HG03469 (cell line): Measurements from ENCODE around the gene CRABP2.

ENCODE experiments used
- ATAC-seq: cut with Tn5 transposase; IDR thresholded peaks from one replicate; pipeline ENCODE4 v1.9.1; 2021; ENCODE audit warnings: mild to moderate bottlenecking, moderate library complexity, moderate number of reproducible peaks; ENCODE audit not compliant: unreplicated experiment

The CRABP2 gene

DNA sequence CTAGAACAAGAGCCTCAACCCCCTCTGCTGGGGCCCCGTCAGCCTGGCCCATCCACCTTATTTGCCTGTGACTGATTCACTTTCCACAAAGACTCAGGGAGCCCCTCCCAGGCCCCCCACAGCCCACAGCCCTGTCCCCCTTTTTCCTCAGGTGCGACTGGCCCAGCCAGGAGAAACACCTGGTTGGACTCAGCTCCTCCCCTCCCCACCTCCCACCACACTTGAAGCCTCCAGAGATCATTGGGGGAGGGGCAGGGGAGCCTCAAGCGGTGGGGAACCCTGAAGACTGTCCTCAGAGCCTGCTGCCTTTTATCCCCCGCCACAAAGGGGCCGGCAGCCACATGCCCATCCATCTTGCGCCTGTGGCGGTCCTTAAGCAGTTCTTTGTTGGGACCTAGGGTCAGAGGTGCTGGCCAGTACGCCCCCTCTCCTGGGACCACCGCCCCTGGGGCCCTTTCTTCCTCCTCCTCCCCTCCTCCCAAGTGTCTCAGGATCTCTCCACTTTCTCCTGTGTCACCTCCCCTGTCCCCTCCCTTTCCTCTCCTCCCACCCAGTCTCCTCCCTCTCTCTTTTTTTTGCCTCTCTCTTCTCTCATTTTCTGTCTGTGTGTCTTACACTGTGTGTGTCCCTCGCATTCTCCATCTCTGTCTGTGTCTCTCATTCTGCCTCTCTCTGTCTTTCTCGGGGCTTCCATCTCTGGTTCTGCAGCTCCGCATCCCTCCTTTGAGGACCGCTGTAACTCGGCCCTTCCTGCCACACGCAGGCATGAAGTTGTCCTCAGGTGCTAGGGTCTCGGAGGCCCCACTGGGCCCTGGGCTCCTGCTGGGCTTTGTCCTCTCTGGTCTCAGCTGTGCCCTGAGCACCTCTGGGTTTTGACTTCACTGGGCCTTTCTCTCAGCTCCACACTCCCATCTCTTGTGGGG, 12.2 kb downstream of the CRABP2 start:
- ATAC-seq = no peak

DNA sequence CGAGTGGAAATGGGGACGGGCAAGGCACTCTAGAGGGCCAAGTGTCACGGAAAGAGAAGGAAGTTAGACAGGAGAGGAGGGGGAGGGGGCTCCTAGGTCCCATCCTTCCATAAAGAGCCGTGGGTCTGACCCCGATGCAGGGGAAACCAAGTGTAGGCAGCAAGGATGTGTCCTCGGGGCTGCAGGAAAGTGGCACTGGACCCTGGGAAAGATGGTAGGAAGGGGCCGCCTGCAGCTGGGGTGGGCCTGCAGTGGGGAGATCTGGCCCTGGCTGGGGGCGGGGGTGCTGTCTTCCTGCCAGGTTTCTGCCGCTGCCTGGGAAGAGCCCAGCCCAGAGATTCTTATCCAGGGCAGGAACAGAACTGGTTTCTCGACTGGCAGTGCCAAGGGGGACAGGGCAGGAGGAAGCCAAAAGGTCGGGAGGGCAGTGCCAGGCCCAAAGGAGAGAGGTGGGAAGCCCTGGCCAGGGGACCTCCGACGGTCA, 12.9 kb downstream of the CRABP2 start:
- ATAC-seq = no peak

DNA sequence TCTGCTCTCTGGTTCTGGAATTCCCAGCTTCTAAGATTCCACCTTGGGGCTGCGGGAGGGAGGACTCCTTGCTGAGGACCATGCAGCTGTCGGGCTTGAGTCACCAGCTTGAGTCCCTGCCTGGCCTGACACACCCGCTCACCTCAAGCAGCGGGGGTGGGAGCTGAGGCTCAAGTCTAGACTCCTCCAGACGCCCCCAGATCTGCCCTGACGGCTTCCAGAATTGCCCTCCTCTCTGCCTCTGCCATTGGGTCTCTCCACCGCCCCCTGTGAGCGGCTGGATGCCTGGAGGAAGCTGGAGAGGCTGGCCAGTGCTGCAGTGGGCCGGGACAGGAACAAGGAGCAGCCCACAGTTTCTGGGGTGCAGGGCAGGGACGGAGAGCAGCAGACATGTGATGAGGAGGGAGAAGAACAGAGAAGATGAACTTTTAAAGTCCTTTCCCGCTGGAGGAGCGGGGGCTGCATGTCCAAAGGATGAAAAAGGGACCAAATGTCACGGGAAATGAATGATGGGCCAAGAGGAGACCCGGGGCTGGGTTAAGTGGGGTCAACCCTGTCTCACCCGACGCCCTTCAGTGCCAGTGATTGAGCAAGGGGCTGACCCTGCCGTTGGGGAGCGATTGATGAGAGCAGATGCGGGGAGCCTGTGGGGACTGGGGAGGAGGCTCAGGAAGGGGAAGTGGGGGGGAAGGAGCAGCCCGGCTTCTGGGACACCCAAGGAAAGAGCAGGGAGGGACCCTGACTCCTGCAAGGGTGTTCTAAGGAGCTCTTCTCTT, 13.5 kb downstream of the CRABP2 start:
- no peak for ATAC-seq

DNA sequence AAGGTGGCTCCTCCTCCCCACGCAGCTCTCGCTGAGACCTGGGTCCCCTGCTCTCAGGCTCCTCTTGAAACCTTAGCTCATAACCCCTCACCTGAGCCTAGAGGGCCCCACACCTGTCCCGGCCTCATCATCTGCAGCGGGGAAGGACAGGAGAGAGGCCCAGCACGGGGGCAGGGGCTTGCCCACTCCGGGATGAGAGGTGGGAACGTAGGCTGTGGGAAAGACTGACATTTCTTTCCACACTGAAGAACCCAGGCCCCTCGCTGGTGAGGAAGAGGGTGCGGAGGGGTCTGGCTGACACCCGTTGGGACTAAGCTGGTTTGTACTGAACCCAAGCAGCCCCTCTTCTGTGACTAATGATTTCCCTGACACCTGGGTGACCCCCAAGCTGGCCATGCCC, 14.2 kb downstream of the CRABP2 start:
- ATAC-seq = no peak

DNA sequence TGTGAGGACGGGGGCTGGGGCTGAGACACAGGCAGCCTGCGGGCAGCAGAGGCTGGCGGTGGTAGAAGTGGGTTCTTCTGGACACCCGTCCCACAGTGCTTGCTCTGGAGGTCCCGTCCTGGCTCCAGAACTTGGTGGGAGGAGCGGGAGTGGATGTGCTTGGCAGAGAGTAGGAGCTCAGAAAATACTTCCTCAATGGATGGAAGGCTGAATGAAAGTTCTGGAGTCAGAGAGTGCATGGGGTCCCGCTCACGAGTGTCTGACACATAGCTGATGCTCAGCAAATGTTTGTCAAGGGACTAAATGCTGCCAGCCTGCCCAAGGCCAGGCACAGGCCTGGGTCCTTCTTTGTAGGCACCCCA, 14.7 kb downstream of the CRABP2 start:
- no peak for ATAC-seq

DNA sequence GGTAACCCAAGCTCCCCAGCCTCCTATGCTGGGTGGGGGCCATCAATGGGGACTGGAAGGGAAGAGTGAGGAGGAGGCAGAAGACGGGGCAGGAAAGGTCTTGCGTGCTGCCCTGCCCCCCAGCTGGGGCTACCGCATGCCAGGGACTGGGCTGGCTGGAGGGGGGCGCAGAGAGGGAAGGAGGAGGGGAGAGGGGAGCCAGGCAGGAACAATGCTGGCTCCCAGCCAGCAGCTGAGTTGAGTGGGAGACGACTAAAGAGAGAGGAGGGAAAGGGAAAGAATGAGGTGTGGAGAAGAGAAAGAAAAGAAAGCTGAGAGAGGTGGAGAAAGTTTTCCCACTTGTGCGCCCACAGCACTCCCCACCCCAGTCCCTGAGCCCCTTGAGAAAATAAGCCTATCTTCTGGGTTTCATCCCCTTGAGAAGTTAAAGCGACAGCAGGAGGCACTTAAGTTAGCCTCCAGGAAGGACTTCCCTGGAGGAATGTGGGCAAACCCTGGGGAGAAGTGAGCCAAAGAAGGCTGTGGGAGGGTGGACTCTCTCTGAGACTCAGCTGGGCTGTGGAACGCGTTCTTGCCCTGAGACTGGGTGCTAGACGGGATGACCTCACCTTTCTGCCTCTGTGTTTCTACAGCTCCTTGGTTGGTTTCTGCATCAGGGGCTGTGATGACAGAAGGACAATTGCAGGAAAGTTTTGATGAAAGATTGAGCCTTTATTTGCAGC, 15.3 kb downstream of the CRABP2 start:
- ATAC-seq = no peak

DNA sequence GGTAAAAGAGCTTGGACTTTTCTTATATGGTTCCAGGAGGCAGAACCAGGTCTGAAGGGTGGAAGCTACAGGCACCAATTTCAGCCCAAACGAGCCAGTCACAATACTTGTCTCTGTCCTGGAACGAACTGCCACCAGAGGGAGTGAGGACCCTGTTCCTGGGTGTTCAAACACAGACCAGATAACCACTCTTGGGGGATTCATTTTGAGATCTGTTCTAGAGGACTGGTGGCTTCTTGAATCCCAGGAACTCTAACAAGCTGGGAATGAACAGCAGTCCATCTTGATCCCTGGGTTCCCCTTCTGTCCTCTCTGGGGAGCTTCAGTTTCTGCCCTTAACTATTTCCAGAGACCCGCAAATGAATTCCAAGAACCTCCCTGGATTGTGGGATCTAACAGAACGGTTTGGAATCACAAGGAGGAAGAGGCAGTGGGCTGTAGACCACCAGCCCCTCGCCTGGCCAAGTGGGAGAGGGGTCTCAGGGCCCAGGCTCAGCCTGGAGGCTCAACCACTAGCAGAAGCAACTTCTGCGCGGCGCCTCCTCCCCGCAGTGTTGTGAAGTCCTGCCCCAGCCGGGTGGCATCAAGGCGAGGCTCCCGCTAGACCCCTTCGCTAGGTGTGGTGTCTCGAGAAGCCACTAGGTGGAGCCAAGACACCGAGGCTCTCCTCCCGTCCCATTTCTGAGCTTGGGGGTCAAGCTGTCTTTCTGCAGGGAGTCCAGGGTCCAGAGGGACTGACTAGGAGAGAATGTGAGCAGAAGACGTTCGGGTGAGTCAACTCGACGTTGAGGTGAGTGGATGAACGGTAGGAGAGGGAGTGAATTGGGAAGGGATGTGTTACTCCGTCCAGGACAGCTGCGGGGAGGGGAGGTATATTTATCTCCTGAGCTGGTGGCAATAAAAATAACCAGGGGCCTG, 16.1 kb downstream of the CRABP2 start:
- no peak for ATAC-seq

DNA sequence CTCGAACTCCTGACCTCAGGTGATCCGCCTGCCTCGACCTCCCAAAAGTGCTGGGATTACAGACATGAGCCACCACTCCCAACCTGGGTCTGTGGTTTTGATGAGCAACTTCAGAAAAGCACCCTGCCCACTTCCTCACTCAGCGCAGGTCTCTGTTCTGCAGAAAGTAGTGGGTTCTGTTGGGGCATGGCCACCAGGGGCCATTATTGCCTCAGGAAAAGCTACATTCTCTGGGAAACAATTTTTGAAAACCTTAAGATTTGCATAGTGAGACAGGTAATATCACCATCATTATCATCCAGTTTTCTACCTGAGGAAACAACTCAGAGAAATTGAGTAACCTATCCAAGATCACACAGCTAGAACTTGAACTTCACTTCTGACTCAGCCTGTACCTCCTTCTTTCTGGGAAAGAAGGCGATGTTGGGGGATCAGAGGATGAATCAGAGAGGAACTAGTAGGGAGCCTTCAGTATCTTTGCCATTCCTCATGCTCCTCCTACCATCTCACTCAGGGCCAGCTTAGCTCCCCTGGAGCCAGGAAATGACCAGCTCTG, 21.1 kb downstream of the CRABP2 start:
- no peak for ATAC-seq

DNA sequence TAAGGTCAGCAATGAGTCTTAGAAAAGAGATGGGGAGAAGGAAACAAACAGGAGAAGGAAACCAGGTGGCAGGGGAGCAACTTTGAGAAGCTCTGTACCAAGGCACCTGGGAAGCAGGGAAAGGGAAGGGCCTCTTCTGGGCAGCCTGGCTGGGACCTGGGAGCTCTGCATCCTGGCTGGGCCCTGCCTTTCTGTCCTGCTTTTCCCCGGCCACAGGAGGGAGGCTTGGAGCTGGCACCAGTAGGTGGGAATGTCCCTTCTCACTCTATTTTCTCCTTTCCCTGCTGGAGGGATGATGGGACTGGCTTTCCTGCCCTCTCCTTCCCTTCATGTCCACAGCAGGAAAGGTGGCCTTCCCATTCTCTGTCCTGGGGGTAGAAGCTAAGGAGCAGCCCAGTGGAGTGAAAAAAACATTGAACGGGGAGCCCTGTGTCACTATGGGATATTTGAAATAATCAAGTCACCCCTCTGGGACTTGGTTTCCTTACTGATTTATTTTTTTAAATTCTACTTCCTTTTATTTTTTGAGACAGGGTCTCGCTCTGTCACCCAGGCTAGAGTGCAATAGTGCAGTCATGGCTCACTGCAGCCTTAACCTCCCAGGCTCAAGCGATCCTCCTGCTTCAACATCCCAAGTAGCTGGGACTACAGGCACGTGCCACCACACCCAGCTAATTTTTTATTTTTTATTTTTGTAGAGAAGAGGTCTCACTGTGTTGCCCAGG, 23.1 kb downstream of the CRABP2 start:
- ATAC-seq = no peak

DNA sequence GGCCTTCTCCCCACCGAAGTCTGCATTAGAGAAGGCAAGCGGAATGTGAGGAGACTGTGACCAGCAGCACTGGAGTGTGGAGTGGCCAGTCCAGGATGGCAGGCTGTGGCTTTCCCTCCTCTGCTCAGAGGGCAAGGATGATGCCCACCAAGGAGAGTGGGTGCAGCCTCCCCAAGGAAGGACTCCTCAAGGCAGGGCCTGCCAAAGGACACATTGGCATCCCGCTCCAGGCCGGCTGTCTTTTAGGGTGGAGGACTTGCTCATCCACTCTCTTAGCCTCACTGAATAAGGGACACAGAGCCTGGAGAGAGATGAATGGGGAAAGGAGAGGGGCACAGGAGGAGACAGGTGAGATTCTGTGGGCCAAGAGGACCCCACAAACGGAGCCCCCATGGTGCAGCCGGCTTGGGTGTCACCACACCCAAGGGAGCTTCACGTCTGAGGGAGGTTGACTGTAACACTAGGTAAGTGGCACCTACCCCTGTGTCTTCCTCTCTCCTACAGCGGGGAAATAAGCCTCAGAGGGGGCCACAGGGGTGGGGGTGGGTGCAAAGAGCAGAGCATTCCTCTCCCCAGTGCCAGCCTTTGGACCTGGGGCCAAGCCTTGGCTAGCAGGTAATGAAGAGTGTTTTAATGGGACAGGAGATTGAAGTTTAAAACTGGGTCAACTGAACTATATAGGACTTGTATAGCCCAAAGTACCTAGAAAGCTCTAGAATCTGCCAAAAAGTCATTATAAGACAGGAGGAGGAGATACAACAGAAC, 24.0 kb downstream of the CRABP2 start:
- ATAC-seq = no peak

DNA sequence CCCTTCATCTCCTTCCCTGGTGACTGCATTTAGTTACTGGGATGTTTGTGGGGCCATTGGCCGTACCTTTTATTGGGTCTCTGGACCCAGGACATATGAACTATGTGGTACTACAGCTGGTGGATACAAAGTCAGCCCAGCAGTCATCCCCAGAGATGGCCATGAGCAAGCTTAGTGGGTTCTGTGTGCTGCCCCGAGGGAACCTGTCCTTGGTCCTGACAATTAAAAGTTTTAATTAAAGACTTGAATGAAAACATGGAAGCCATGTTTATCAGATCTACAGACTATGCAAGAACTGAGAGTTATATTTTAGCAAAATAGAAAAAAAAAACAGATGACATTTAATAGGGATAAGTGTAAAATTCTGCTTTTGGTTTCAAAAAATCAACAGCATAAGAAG, 25.3 kb downstream of the CRABP2 start:
- ATAC-seq = no peak

DNA sequence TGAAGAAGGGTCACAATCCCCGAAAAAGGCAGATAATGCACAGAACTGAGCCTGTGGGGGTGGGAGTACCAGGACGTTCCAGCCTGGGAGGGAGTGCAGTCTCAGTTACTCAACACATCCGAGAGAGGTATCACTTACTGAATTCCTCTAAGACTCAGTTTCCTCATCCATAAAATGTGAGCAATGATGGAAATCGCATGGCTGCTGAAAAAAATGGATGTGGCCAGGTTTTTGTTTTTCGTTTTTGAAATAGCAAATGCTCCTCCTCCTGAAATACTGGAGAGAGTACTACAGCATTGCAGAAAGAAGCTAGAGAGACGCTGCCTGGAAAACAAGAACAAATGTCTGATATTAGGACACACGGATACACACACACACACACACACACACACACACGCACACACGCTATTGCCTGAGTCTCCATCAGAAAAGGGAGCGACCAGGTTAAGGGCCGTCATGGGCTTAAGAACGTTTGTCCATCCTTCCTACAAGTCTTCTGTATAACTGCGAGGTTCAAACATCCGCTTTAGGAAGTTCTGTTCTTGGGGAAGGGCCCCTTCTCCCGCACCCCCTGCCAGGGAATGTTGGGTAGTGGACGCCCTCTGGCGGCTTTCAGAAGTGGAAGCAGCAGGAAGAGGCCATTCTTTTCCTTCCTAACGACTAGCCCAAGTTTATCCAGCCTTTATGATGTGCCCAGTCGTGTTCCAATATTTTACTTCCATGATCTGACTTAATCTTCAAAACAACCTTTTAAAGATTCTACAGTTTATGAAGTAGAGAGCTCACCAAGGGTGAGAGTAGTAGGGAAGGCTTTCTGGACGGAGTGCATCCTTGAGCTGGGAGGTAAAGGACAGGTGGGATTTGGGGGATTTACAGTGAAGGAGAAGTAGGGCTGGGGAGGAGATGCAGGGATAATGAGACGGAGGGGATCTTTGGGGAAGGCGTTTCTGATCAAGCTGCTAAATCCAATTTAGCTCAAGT, 27.5 kb downstream of the CRABP2 start:
- ATAC-seq = no peak

DNA sequence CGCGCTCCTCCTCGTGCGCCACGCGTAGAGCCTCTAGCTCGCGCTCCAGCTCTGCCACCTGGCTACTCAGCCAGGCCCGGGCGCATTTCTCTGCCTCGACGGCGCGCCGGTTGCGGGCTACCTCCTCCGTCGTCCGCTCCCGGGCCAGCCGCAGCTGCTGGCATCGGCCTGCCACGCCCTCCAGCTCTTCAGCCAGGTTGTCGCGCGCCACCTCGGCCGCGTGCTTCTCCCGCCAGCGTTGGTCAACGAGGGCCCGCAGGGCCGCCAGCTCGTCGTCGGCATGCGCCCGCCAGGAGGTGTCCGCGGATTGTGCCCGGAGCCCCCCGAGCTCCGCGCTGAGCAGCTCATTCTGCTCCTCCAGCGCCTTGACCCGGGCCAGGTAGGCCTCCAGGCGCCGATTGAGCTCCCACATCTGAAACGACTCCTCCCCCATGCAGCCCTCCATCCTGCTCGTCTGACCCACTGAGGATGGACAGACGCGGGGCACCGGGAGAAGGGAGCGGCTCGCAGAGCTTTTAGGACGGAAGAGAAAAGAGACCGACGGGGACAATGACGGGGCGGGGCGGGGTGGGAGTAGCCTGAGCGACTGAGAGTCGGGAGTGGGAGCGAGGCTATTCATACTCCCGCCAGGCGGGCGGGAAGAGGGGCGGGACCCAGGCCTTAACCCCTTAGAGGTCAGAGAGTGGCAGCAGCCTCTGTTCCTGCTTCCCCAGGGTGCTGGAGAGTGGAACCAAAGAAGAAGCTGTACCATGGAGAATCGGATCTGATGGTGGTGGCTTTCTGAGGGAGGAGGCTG, 28.4 kb downstream of the CRABP2 start, which contains the start of gene NES:
NES (minus strand) TSS at position 588 of the 796 bp plus-strand sequence; CDS start at position 445, 143 bp downstream.
- no peak for ATAC-seq

DNA sequence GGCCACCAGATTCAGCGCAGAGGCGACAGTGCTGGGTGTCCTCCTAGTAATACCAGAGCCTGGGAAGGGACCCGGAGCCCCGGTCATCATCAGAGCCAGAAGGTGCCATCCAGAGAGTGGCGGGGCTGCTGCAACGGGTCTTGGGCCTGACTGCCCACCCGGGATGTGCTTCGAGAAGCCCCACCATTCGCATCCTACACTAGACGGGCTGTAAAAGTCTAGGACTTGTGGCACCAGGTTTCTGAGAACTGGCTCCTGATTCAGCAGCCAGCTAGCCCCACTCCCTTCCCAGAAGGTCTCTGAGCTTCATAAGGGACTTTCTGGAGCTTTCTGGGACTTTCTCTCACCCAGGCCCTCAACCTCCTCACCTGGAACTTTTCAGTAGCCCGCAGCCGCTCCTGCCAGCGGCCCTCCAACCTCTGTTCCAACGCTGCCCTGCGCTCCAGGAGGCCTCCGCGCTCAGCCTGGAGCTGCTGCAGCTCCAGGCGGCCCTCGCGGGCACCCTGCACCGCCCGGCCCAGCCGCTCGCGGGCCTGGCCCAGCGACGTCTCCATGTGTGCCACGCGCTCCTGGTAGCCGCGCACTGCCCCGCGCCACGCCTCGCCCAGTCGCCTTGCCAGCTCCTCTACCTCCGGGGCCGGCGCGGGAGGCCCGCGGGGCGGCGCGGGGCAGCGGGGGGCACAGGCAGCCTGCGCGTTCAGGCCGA, 29.1 kb downstream of the CRABP2 start:
- no peak for ATAC-seq

DNA sequence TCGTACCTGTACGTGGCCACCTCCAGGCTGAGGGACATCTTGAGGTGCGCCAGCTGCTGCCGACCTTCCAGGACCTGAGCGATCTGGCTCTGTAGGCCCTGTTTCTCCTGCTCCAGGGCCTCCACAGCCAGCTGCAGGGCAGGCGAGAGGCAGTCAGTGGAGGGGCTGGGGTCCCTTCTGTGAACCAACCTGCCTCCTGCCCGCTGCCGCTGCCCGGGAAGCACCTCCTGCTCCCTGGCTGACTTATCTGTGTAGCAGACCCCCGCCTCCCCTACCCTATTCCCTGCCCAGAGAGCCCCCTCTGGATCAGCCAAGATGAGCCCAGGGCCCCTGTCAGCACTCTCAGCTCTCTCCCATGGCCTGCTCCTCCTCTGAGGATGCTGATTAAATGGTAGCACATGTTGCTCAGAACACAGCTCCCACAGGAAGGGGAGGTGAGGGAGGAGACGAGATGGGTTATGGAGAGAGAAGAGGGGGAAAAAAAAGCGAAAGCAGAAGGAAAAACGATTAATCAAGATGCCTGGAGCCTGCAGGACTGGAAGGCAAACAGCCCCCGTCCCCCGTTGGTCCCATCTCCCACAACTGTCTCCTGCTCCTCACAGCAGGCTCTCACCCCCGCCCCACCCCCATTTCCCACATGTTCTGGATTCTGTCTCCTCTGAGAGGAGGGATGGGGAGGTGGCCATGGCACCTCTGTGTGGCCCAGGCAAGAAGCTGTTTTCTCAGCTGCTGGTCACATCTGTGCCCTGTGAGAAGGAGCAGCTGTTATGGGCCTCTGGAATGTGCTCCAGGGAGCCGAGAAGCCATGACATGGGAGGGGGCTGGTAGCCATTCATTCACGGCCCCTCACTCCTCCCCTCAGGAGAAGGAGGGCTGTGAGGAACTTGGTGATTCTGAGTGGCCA, 29.9 kb downstream of the CRABP2 start:
- ATAC-seq = no peak
